HG03558 (cell line): ENCODE data around the gene FIP1L1.
A peak's percentile ranks its signal among the peaks of the same experiment; 100 is the strongest.
"Not testable (repeated sequence)": the region's sequence is repeated elsewhere in the genome, so short reads cannot be mapped to it uniquely, and the experiment has no call there.

Source experiments
- ATAC-seq: cut with Tn5 transposase; IDR thresholded peaks from one replicate; pipeline ENCODE4 v1.9.1; 2021; ENCODE audit warnings: moderate number of reproducible peaks; ENCODE audit not compliant: unreplicated experiment; ENCODE audit errors: extremely low read depth

FIP1L1 gene, protein sequence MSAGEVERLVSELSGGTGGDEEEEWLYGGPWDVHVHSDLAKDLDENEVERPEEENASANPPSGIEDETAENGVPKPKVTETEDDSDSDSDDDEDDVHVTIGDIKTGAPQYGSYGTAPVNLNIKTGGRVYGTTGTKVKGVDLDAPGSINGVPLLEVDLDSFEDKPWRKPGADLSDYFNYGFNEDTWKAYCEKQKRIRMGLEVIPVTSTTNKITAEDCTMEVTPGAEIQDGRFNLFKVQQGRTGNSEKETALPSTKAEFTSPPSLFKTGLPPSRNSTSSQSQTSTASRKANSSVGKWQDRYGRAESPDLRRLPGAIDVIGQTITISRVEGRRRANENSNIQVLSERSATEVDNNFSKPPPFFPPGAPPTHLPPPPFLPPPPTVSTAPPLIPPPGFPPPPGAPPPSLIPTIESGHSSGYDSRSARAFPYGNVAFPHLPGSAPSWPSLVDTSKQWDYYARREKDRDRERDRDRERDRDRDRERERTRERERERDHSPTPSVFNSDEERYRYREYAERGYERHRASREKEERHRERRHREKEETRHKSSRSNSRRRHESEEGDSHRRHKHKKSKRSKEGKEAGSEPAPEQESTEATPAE

DNA sequence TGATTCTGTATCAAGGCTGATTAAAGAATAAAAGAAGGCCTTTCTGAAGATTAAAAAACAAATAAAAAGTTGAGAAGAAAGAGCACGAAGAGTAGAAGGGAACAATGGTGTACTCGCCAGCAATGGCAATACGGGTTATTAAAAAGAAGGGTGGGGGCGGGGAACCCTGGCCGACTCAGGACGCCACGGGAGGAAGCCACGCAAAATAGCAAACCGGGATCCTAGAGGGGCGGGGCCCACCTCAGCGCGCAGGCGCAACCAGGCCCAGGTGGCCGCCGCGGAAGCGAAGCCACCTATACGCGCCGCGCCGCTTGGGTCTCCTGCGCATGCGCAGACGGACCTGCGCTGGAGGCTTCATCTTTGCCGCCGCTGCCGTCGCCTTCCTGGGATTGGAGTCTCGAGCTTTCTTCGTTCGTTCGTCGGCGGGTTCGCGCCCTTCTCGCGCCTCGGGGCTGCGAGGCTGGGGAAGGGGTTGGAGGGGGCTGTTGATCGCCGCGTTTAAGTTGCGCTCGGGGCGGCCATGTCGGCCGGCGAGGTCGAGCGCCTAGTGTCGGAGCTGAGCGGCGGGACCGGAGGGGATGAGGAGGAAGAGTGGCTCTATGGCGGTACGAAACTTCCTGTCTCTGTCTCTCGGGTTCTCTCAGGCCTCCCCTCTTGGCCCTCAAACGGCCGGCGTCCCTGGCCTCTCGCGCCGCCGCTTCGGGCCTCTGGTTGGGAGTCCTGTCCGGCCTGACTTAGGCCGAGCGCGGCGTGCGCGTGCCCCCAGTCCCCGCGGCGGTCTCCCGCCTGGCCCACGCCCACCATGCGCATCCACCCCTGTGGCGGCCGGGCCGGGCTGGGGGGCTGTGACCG is at the start of gene FIP1L1:
FIP1L1 (plus strand) TSS at position 323 of the 852 bp plus-strand sequence; CDS start at position 521, 198 bp downstream.
- ATAC-seq, result peak; percentile 62

DNA sequence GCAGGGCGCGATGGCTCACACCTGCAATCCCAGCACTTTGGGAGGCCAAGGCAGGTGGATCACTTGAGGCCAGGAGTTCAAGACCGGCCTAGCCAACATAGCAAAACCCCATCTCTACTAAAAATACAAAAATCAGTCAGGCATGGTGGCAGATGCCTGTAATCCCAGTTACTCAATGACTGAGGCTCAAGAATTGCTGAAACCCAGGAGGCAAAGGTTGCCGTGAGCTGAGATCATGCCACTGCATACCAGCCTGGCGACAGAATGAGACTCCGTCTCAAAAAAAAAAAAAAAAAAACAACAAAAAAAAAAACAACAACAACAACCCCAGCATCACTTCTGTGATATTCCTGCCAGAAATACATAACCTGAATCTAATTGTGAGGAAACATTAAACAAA is 42.5 kb upstream of the FIP1L1 start:
- not testable (repeated sequence) for ATAC-seq

DNA sequence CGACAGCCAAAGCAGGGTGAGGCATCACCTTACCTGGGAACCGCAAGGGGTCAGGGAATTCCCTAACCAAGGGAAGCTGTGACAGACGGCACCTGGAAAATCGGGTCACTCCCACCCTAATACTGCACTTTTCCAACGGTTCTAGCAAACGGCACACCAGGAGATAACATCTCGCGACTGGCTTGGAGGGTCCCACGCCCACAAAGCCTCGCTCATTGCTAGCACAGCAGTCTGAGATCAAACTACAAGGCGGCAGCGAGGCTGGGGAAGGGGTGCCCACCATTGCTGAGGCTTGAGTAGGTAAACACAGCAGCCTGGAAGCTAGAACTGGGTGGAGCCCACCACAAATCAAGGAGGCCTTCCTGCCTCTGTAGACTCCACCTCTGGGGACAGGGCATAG is 37.3 kb upstream of the FIP1L1 start:
- not testable (repeated sequence) for ATAC-seq

DNA sequence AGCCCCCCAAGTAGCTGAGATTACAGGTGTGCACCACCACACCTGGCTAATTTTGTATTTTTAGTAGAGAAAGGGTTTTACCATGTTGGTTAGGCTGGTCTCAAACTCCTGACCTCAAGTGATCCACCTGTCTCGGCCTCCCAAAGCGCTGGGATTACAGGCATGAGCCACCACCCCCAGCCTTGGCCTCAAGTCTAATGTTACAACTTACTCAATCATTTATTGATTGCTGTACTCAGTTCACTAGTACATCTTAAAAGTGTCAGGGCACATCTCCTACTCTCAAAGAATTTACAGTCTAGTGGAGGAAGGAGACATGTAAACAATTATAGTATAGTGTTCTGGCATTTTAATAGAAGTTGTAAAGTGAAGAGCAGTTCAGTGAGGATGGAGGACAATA is 31.0 kb upstream of the FIP1L1 start:
- ATAC-seq, result not testable (repeated sequence)

DNA sequence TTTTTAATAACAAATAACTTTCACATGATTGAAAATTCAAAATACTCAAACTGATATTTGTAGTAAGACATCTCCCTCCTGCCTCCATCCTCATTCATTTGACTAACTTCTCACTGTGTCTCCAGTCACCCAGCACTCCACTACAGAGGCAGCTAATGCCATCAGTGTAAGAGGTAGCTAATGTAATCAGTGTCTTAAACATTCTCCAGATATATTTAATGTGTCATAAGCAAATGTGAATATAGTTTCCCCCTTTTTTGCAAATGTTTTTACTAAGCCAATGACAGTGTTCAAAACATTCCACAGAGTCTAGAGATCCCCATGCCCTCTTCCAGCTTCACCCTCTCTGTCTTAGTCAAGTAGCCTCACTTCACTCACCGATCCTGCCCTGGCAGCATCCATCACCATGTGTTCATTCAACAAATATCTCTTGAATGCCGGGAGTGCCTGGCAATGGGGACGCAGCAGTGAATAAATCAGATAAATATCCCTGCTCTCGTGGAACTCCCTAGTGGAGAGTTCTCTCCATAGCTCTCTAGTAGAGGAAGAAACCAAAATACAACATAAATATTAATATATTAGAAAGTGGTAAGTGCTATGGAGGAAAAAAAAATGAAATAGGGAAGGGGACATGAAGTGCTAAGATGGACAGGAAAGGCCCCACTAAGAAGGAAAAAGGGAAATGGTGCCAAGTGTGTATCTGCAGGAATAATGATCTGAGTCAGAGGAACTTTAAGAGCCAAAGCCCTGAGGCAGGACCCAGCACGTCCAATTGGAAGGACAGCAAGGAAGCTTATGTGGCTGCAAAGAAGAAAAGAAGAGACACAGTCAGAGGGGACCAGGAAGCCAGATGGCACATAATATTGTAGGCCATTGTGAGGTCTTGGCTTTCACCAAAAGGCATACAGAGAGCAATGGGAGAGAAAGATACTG is 30.3 kb upstream of the FIP1L1 start:
- no peak for ATAC-seq

DNA sequence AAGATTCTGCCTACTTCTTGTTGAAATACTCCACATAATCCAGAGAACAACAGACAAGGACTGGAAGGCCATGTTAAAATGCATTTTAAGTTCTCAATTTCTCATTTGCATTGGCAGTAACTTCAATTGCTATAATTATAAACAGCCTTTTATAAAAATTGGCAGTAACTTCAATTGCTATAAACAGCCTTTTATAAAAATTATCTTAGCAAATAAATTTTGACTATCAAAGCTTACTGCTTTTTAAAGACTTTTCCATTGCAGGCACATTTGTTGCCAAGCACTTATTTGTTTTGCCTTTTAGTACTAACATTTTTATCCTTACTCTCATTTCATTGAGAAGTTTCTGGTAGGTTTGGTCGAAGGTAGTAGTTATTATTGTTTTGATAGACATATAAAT is 29.4 kb upstream of the FIP1L1 start:
- ATAC-seq, result no peak

DNA sequence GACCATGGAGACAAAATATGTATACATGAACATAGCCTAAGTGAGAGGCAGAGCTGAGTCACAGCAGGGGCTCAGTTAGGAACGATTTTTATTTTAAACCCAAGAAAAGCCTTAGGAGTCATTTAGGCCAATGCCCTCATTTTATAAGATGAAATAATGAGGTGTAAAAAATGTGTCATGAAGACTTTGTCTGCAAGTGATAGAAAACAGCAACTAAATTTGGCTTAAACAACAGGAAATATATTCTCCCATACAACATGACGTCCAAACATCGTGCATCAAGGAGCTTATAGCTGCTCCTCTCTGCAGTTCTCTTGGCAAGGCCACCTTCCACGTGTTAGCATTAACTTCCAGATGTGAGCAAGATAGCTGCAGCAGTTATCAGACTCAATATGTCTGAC is 28.4 kb upstream of the FIP1L1 start:
- ATAC-seq, result no peak

DNA sequence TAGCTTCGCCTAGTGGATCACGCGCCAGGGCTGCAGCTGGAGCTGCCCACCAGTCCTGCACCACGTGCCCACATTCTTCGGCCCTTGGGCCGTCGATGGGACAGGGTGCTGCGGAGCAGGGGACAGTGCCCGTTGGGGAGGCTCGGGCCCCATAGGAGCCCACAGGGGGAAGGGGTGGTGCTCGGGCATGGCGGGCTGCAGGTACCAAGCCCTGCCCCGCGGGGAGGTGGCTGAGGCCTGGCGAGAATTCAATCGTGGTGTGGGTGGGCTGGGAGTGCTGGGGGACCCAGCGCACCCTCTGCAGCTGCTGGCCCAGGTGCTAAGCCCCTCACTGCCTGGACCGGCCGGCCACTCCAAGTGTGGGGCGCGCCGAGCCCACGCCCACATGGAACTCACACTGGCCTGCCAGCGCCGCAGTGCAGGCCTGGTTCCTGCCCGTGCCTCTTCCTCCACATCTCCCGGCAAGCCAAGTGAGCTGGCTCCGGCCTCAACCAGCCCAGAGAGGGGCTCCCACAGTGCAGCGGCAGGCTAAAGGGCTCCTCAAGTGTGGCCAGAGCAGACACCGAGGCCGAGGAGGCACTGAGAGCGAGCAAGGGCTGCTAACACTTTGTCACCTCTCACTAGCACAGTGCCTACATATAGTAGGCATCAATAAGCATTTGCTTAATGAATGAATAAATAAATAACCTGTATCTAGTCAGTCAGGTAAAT is 23.3 kb upstream of the FIP1L1 start:
- no peak for ATAC-seq

DNA sequence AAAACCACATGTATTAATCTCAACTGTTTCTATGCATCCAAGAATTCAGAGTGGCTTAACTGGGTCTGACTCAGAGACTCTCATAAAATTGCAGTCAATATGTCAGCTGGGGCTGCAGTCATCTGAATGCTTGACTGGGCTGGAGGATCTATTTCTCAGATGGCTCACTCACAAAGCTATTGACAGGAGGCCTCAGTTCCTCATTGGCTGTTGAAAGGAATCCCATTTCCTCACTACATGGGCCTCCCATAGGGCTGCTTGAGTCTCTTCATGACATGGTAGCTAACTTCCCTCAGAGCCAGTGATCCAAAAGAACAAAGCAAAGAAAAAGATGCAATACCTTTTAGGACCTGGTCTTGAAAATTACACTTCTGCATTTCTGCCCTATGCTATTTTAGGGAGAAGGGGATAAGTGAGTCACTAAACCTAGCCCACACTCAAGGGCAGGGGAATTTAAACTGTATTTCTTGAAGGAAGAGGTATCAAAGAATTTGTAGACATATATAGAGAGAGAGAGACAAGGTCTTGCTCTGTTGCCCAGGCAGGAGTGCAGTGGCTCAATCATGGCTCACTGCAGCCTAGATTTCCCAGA is 21.4 kb upstream of the FIP1L1 start:
- no peak for ATAC-seq

DNA sequence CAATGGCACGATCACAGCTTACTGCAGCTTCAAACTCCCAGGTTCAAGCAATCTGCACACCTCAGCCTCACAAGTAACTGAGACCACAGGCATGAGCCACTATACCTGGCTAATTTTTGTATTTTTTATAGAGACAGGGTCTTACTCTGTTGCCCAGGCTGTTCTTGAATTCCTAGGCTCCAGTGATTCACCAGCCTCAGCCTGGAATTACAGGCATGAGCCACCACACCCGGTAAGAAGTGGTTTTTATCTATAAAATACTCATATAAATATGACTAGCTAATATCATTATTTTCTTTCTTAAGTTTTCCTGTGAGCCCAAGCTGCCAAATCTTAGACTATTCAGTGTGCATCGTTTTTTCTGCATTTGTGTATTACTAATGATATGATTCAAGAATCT is 16.0 kb upstream of the FIP1L1 start:
- no peak for ATAC-seq

DNA sequence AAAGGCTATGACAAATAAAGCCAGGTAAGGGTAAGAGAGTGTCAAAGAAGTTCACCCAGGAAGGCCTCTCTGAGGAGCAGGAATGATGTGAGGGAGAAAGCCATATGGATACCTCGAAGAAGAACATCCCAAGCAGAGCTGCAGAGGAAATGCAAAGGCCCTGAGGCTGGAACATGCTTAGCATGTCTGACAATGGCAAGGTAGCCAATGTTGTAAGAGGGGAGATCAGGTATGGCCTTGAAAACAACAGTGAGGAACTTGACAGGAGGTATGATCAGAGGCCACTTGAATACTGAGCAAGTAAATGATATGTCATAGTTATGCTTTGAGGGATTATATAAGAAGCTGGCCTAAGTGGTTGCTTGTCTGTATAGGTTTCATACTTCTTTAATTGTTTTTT is 15.3 kb upstream of the FIP1L1 start:
- no peak for ATAC-seq

DNA sequence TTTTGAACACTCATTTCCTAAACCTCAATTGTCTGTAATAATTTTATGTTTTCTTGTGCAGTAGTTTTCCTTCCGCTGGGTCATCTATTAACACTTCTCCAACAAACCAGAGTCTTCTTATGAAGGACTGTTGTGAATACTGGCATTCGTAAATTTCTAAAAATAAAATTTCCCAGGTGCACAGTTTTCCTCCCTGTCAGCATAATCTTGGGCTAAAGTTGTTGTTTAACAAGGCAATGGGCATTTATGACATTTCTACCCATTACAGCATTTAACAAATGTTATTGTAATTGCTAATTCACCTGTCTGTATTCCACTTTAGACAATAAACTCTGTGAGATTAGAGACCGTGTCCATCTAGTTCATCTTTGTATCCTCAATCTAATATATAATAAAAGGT is 12.8 kb upstream of the FIP1L1 start:
- ATAC-seq, result no peak

DNA sequence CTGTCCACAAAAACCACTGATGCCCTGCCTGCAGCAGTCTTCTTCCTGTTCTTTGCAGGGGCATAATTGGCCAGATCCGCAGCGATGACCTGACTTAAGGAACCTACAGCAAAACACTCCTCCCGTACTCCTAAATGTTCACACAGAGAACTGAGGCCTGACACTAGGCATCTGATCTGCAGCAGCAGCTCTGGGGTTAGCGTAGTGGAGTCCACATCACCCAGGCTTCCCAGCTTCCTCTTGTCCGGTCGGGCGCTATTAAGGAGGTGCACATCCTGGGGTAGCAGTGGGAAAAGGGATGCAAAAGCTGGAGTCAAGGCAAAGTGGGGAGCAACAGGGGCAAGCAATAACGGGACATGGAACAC is 12.3 kb upstream of the FIP1L1 start:
- no peak for ATAC-seq

DNA sequence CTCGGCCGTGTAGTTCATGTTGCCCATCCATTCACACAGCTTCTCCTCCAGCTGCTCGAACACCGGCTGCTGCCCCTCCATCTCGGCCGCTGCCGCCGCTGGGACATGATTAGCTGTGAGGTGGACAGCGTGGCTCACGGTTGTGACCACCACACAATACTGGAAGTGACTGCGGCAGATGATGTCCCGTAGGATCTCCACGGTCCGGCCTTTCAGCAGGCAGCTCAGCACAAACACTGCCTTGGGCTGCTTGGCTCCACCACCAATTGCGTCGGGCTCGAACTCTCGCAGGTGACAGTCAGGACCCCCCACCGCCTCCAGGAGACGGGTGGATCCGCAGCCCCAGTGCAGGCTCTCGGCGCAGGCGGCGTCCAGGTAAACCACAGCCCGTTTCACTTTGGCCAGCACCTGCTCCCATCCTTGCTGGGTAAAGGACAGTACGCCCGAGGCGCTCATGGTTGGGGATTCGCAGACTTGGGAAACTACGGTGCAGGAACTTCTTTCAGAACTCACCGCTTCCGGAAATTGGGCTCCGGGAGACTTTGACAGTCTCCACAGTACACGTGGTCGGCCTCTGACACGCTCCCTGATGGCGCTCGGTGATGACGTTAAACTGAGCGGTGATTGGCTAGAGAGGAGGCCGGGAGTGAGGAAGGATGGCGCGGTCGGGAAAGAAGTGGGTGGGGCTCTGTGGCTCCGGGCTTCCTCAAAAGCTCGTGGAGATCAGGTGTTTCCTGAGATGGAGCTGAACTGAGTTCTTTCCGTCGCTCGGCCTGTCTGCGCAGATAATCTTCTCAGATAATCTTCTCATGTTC is 11.7 kb upstream of the FIP1L1 start, which contains the start of gene SCFD2:
SCFD2 (minus strand) TSS at position 576 of the 815 bp plus-strand sequence.
- ATAC-seq, result peak; percentile 93

DNA sequence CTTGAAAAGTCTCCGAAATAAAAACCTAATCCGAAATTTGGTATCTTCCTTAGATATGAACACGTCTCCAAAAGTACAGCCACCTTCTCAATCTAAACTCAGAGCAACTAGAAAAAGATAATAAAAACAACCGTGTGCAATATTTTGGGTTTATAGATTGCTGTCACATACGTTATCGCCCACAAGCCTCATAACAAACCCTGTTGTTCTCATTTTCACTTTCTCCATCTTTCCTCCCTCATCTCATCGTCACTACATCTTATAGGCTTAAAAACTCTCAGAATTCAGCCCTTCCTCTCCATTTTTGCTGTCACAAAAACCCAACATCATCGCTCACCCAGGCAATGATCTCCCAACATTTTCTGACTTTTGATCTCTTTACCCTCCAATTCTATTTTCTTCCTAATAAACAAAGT is 11.1 kb upstream of the FIP1L1 start:
- ATAC-seq, result no peak

DNA sequence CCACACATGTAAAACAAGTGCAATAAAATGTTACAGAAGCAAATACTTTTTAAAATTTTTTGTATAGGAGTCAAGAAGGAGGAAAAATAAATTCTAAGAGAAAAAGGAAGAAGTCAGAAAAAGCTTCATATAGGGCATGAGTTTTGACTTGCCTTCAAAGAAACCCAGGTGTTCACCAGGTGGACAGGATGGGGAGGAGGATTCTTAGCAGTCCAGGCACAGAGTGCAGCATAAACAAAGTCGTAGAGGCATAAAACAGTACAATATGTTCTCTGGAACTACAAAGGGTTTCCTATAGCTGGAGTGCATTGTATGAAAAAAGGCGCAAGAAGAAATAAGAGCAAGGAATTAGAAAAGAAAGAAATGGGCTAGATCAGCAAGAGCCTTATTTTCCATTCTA is 9.7 kb upstream of the FIP1L1 start:
- ATAC-seq, result no peak

DNA sequence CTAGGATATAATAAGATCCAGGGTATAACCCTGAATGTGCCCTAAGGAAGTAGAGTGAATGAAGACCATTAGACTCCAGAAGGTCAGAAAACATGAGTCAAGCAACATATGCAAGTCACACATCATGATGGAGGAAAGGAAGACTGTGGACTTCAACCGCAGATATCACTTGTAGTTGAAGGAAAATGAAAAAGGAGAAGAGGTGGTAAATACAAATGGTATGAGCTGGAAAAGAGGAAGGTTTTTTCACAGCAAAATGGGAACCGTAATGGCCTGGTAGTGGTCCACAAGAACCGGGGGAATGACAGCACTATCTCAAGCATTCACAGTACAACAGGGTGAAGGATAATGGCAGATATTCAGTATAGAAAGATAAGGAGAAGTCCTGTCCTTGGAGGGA is 6.4 kb upstream of the FIP1L1 start:
- ATAC-seq, result no peak

DNA sequence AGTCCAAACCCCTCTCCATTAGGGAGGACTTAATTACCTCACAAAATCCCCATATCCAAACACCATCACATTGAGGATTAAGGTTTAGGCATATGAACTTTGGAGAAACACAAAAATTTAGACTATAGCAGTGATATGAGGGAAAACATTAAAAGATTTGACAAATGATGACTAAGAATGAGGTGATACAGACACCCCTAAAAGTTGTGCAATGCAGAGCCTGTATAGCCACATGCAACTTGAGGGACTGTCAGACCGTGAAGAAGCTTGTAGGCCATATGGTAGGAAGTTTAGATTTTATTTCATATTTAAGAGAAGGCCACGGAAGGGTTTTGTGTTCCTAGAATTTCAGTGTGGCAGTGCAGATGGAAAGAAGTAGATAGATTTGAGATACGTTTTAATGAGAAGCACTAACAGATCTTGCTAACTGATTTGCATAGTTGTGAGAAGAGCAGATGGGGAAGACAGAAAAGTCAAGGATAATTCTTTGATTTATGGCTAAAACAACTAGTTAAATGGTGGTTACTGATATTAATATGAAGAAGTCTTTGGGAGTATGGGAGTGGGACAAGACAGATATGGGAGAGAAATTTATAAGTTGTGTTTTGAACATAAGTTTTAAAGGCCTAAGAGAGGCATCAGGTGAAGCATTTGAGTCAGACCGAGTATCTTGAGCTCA is 5.5 kb upstream of the FIP1L1 start:
- no peak for ATAC-seq
